Measurements from ENCODE around the gene ZNF143. TPM values are rescaled to one million over a fixed set of nuclear protein-coding genes. Genes with fewer than 3 reads are reported as not detected.

ZNF143 gene
- total RNA-seq, 2 experiments from 2014 or later, result 32.1 to 33.2 TPM

- peaks cover 6% of the 10 kb centered on the region for H3K36me3 Mint-ChIP-seq (ENCODE audit: low read depth)
- POLR2A ChIA-PET, result interaction anchor here (0.5 kb wide), 1 partner anchor 17 kb away, joined by 3 read pairs; no protein-coding TSS in a partner anchor
- peaks cover 7% of the 10 kb centered on the region for H3K9me3 Mint-ChIP-seq
- H3K27ac Mint-ChIP-seq, result no peak overlapping the region
- no peak for DNase-seq
- peaks cover 6% of the 10 kb centered on the region for H3K27me3 Mint-ChIP-seq
- no peak overlapping the region for H3K4me3 Mint-ChIP-seq
- CTCF ChIA-PET, result interaction anchor here (0.6 to 2.4 kb wide), 5 partner anchors 10 to 736 kb away, joined by 3 to 9 read pairs (median 4); no protein-coding TSS in a partner anchor
- H3K4me1 Mint-ChIP-seq, result peaks cover 35% of the 10 kb centered on the region
These were observed 105.8 kb downstream of the ZNF143 start for GRCh38 chr11:9566561-9567063.

- Mint-ChIP-seq H3K4me1 (peaks cover 42% of the 10 kb centered on the region), H3K27ac (no peak overlapping the region), H3K36me3 (ENCODE audit: low read depth) (no peaks in the 10 kb centered on the region), H3K9me3 (peaks cover under 1% of the 10 kb centered on the region), H3K4me3 (no peak overlapping the region), H3K27me3 (peaks cover 3% of the 10 kb centered on the region)
- DNase-seq, result no peak
- ChIA-PET POLR2A (no interaction called here), CTCF (interaction anchor here (0.6 to 2.4 kb wide), 6 partner anchors 10 to 735 kb away, joined by 3 to 9 read pairs (median 4); no protein-coding TSS in a partner anchor)
These were observed 106.6 kb downstream of the ZNF143 start for GRCh38 chr11:9567401-9567800.

GRCh38 chr11:9568161-9568853, 107.5 kb downstream of the ZNF143 start:
- DNase-seq, result no peak
- CTCF ChIA-PET, result interaction anchor here (1.2 to 1.5 kb wide), 2 partner anchors 44 to 180 kb away, joined by 3 read pairs; no protein-coding TSS in a partner anchor
- POLR2A ChIA-PET, result no interaction called here
- Mint-ChIP-seq H3K4me3 (no peak overlapping the region), H3K4me1 (peaks cover 42% of the 10 kb centered on the region), H3K27ac (no peak overlapping the region), H3K9me3 (no peaks in the 10 kb centered on the region), H3K36me3 (ENCODE audit: low read depth) (no peaks in the 10 kb centered on the region), H3K27me3 (peaks cover 3% of the 10 kb centered on the region)

- peak; percentile 14 for DNase-seq
- H3K27ac Mint-ChIP-seq, result no peak overlapping the region
- H3K4me1 Mint-ChIP-seq, result peaks cover 42% of the 10 kb centered on the region
- no peak overlapping the region for H3K4me3 Mint-ChIP-seq
- peaks cover 3% of the 10 kb centered on the region for H3K27me3 Mint-ChIP-seq
- ChIA-PET CTCF (interaction anchor here (1.5 kb wide), 1 partner anchor 44 kb away, joined by 3 read pairs; no protein-coding TSS in a partner anchor), POLR2A (no interaction called here)
- no peaks in the 10 kb centered on the region for H3K36me3 Mint-ChIP-seq (ENCODE audit: low read depth)
- H3K9me3 Mint-ChIP-seq, result no peaks in the 10 kb centered on the region
These were observed 108.2 kb downstream of the ZNF143 start for GRCh38 chr11:9568854-9569587.

DNA sequence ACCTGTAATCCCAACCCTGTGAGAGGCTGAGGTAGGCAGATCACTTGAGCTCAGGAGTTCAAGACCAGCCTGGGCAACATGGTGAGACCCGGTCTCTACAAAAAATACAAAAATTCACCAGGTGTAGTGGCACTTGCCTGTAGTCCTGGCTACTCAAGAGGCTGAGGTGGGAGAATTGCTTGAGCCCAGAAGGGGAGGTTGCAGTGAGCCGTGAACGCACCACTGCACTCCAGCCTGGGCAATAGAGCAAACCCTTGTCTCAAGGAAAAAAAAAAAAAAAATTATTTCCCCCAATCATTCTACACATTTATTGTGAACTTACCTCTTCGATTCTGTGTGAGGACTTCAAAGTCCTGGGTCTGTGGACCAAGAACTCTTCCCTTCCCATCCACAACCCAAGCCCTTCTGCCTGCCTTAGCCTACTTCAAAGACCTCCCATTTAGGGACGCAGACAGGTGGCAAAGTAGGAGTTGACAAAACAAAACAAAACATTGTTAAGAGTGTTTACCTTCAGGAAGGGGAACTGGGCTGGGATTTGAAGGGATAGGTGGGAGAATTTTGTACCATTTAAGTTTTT, 108.9 kb downstream of the ZNF143 start:
- no peak overlapping the region for H3K4me3 Mint-ChIP-seq

GRCh38 chr11:9570313-9571025, 109.7 kb downstream of the ZNF143 start:
- Mint-ChIP-seq H3K9me3 (no peaks in the 10 kb centered on the region), H3K27ac (no peak overlapping the region), H3K36me3 (ENCODE audit: low read depth) (peaks cover 9% of the 10 kb centered on the region), H3K27me3 (peaks cover 3% of the 10 kb centered on the region), H3K4me1 (peaks cover 40% of the 10 kb centered on the region), H3K4me3 (no peak overlapping the region)
- POLR2A ChIA-PET, result no interaction called here
- DNase-seq, result no peak
- CTCF ChIA-PET, result interaction anchor here (0.6 to 1.0 kb wide), 2 partner anchors 7 to 20 kb away, joined by 3 read pairs; no protein-coding TSS in a partner anchor

More for the DNA sequence above, 108.9 kb downstream of the ZNF143 start:
- CTCF ChIA-PET, result interaction anchor here (0.6 to 1.5 kb wide), 2 partner anchors 20 to 43 kb away, joined by 3 read pairs; no protein-coding TSS in a partner anchor
- POLR2A ChIA-PET, result no interaction called here
- Mint-ChIP-seq H3K27ac (no peak overlapping the region), H3K36me3 (ENCODE audit: low read depth) (peaks cover 1% of the 10 kb centered on the region), H3K27me3 (peaks cover 3% of the 10 kb centered on the region), H3K4me1 (peaks cover 40% of the 10 kb centered on the region), H3K9me3 (no peaks in the 10 kb centered on the region)
- no peak for DNase-seq

DNA sequence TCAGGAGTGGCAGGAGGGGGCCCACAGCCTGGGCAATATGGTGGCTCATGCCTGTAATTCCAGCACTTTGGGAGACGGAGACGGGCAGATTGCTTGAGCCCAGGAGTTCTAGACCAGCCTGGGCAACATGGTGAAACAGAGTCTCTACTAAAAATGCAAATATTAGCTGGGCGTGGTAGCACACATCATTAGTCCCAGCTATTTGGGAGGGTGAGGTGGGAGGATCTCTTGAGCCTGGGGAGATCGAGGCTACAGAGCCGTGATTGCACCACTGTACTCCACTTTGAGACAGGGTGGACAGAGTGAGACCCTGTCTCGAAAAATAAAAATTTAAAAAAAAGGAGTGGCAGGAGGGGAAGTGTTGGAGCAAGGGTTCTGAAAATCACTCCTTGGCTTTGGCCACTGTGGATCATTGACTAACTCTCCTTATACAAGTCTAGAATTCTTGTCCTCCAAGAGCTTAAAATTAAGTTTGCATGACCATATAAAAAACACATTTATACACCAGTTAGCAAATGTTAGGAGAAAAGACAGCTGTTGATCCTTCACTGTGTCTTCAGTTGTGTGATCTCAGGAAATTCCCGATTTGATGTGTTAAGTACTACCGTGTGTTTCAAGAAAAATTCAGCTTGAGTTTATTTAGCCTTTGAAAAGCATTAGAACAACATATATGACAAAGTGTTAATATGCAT, 110.4 kb downstream of the ZNF143 start:
- no peaks in the 10 kb centered on the region for H3K9me3 Mint-ChIP-seq
- no peak for DNase-seq
- ChIA-PET CTCF (interaction anchor here (1.0 to 1.2 kb wide), 4 partner anchors 8 to 177 kb away, joined by 3 to 4 read pairs (median 4); no protein-coding TSS in a partner anchor), POLR2A (no interaction called here)
- H3K4me3 Mint-ChIP-seq, result peak overlapping the region; percentile 76
- H3K36me3 Mint-ChIP-seq (ENCODE audit: low read depth), result peaks cover 16% of the 10 kb centered on the region
- H3K27ac Mint-ChIP-seq, result no peak overlapping the region
- peaks cover 3% of the 10 kb centered on the region for H3K27me3 Mint-ChIP-seq
- H3K4me1 Mint-ChIP-seq, result peaks cover 38% of the 10 kb centered on the region

DNA sequence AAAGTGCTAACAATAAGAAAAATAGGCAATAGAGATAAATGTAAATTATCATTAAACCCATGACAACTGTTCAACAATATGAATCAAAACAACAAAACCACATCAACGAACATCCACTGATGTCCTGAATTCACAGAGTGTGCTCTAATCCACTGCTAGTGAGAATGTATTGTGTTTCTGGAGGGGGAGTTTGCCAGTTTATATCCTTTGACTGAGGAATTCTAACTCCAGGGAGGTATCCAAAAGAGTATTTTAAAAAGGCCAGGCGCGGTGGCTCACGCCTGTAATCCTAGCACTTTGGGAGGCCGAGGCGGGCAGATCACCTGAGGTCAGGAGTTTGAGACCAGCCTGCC, 110.9 kb downstream of the ZNF143 start:
- Mint-ChIP-seq H3K4me1 (peaks cover 39% of the 10 kb centered on the region), H3K4me3 (peak overlapping the region; percentile 76), H3K36me3 (ENCODE audit: low read depth) (peaks cover 21% of the 10 kb centered on the region), H3K27me3 (peaks cover 3% of the 10 kb centered on the region), H3K9me3 (no peaks in the 10 kb centered on the region), H3K27ac (no peak overlapping the region)
- DNase-seq, result no peak
- ChIA-PET CTCF (interaction anchor here (0.7 to 1.2 kb wide), 5 partner anchors 8 to 177 kb away, joined by 3 to 4 read pairs (median 3); no protein-coding TSS in a partner anchor), POLR2A (no interaction called here)

DNA sequence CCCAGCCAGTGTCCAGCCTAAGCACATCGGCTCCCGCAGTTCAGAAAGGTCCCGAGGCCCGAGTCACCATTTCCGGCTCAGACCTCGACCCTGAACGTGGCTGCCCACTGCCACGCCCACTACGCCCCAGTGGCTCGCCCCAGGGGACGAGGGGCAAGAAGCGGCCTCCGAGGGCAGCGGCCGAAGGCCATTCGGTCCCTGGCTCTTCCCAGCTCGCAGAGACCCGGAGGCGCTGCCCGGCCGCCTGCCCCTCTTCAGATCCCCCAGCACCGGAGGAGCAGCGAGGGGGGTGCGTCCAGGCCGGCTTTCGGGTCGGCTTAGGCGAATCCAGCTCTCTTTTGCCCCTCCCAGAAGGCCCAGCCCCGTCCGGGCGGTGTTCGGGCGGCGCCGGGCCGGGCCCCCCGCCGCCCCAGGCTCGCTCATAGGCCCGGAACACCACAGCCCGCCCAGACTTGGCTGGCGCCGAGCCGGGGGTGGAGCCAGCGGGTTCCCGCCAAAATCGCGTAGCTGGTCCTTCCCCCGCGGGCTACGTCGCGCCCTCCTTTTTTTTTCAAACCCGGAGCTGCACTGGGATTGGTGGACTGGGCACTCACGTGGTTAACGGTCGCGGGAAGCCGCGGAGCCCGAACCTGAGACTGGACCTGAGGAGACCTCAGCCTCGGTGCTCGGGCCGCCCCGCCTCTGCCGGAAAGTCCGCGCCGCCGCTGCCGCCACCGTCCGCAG, 112.4 kb downstream of the ZNF143 start, which contains the start of gene WEE1:
TSS of gene WEE1 (plus strand) at position 619 of the 723 bp plus-strand sequence. CDS start 264 bp downstream, outside the sequence.
- Mint-ChIP-seq H3K4me1 (peaks cover 52% of the 10 kb centered on the region), H3K36me3 (ENCODE audit: low read depth) (peaks cover 32% of the 10 kb centered on the region), H3K4me3 (peak within 1 kb of the TSS; percentile 92), H3K27me3 (peaks cover 3% of the 10 kb centered on the region), H3K9me3 (no peaks in the 10 kb centered on the region), H3K27ac (peak within 1 kb of the TSS; percentile 83)
- ChIA-PET POLR2A (interaction anchor here (0.5 to 1.2 kb wide), 4 partner anchors 27 to 272 kb away, joined by 3 to 6 read pairs (median 4); partner anchors contain the start of gene ZNF143), CTCF (interaction anchor here (0.9 to 1.9 kb wide), 7 partner anchors 26 to 735 kb away, joined by 3 to 10 read pairs (median 5); partner anchors contain the start of gene ZNF143)
- peak; percentile 98 for DNase-seq

- ChIA-PET CTCF (interaction anchor here (0.9 to 1.9 kb wide), 7 partner anchors 26 to 734 kb away, joined by 3 to 10 read pairs (median 5); partner anchors contain the start of gene ZNF143), POLR2A (interaction anchor here (1.0 to 1.2 kb wide), 2 partner anchors 27 to 114 kb away, joined by 5 to 6 read pairs; partner anchors contain the start of gene ZNF143)
- Mint-ChIP-seq H3K27ac (peak overlapping the region; percentile 82), H3K9me3 (no peaks in the 10 kb centered on the region), H3K4me1 (peaks cover 50% of the 10 kb centered on the region), H3K4me3 (peak overlapping the region; percentile 92), H3K27me3 (peaks cover 3% of the 10 kb centered on the region), H3K36me3 (ENCODE audit: low read depth) (peaks cover 37% of the 10 kb centered on the region)
- DNase-seq, result peak; percentile 33
These were observed 113.2 kb downstream of the ZNF143 start for GRCh38 chr11:9573775-9574621.
